ENCODE measurements around the gene GOLPH3L.
"Not testable (repeated sequence)": the region's sequence is repeated elsewhere in the genome, so short reads cannot be mapped to it uniquely, and the experiment has no call there.

The GOLPH3L gene

GRCh38 chr1:150604226-150604588, 92.7 kb downstream of the GOLPH3L start:
- H3K27ac ChIP-seq (ENCODE audit: insufficient read depth, low read length, poor library complexity, severe bottlenecking): no peak overlapping the region
- DNase-seq: no peak
- H3K27me3 ChIP-seq (replicated peaks; ENCODE audit: control insufficient read depth, insufficient read depth, low read length, poor library complexity, severe bottlenecking): no peaks in the 10 kb centered on the region
- no peak overlapping the region for H3K4me3 ChIP-seq (ENCODE audit: insufficient read depth, low read depth, low read length, poor library complexity, severe bottlenecking)
- no peaks in the 10 kb centered on the region for H3K4me1 ChIP-seq (ENCODE audit: control insufficient read depth, insufficient read depth, low read length, poor library complexity, severe bottlenecking)
- H3K36me3 ChIP-seq (ENCODE audit: control insufficient read depth, insufficient read depth, low read length): no peaks in the 10 kb centered on the region
- no peaks in the 10 kb centered on the region for H3K9me3 ChIP-seq (ENCODE audit: control insufficient read depth, low read length)

- Histone ChIP-seq H3K9me3 (ENCODE audit: control insufficient read depth, low read length) (no peaks in the 10 kb centered on the region), H3K4me1 (ENCODE audit: control insufficient read depth, insufficient read depth, low read length, poor library complexity, severe bottlenecking) (no peaks in the 10 kb centered on the region), H3K4me3 (ENCODE audit: insufficient read depth, low read depth, low read length, poor library complexity, severe bottlenecking) (no peak overlapping the region), H3K36me3 (ENCODE audit: control insufficient read depth, insufficient read depth, low read length) (no peaks in the 10 kb centered on the region), H3K27ac (ENCODE audit: insufficient read depth, low read length, poor library complexity, severe bottlenecking) (no peak overlapping the region), H3K27me3 (replicated peaks; ENCODE audit: control insufficient read depth, insufficient read depth, low read length, poor library complexity, severe bottlenecking) (no peaks in the 10 kb centered on the region)
- no peak for DNase-seq
Measured at GRCh38 chr1:150603711-150604110, 93.2 kb downstream of the GOLPH3L start.

GRCh38 chr1:150602372-150602771, 94.6 kb downstream of the GOLPH3L start:
- H3K9me3 ChIP-seq (ENCODE audit: control insufficient read depth, low read length); H3K4me3 ChIP-seq (ENCODE audit: insufficient read depth, low read depth, low read length, poor library complexity, severe bottlenecking); H3K27me3 ChIP-seq (replicated peaks; ENCODE audit: control insufficient read depth, insufficient read depth, low read length, poor library complexity, severe bottlenecking); H3K4me1 ChIP-seq (ENCODE audit: control insufficient read depth, insufficient read depth, low read length, poor library complexity, severe bottlenecking); DNase-seq; H3K27ac ChIP-seq (ENCODE audit: insufficient read depth, low read length, poor library complexity, severe bottlenecking); H3K36me3 ChIP-seq (ENCODE audit: control insufficient read depth, insufficient read depth, low read length): not testable (repeated sequence)

- H3K9me3 ChIP-seq (ENCODE audit: control insufficient read depth, low read length): no peaks in the 10 kb centered on the region
- H3K4me3 ChIP-seq (ENCODE audit: insufficient read depth, low read depth, low read length, poor library complexity, severe bottlenecking): no peak overlapping the region
- no peaks in the 10 kb centered on the region for H3K36me3 ChIP-seq (ENCODE audit: control insufficient read depth, insufficient read depth, low read length)
- no peak overlapping the region for H3K27ac ChIP-seq (ENCODE audit: insufficient read depth, low read length, poor library complexity, severe bottlenecking)
- DNase-seq: no peak
- H3K4me1 ChIP-seq (ENCODE audit: control insufficient read depth, insufficient read depth, low read length, poor library complexity, severe bottlenecking): no peaks in the 10 kb centered on the region
- H3K27me3 ChIP-seq (replicated peaks; ENCODE audit: control insufficient read depth, insufficient read depth, low read length, poor library complexity, severe bottlenecking): no peaks in the 10 kb centered on the region
Measured at GRCh38 chr1:150601540-150601939, 95.4 kb downstream of the GOLPH3L start.

- H3K4me1 ChIP-seq (ENCODE audit: control insufficient read depth, insufficient read depth, low read length, poor library complexity, severe bottlenecking); H3K27ac ChIP-seq (ENCODE audit: insufficient read depth, low read length, poor library complexity, severe bottlenecking); H3K4me3 ChIP-seq (ENCODE audit: insufficient read depth, low read depth, low read length, poor library complexity, severe bottlenecking); H3K9me3 ChIP-seq (ENCODE audit: control insufficient read depth, low read length); H3K36me3 ChIP-seq (ENCODE audit: control insufficient read depth, insufficient read depth, low read length); H3K27me3 ChIP-seq (replicated peaks; ENCODE audit: control insufficient read depth, insufficient read depth, low read length, poor library complexity, severe bottlenecking); DNase-seq: not testable (repeated sequence)
Measured at GRCh38 chr1:150598346-150598745, 98.6 kb downstream of the GOLPH3L start.

- Histone ChIP-seq H3K4me1 (ENCODE audit: control insufficient read depth, insufficient read depth, low read length, poor library complexity, severe bottlenecking) (no peaks in the 10 kb centered on the region), H3K9me3 (ENCODE audit: control insufficient read depth, low read length) (no peaks in the 10 kb centered on the region), H3K27ac (ENCODE audit: insufficient read depth, low read length, poor library complexity, severe bottlenecking) (no peak overlapping the region), H3K4me3 (ENCODE audit: insufficient read depth, low read depth, low read length, poor library complexity, severe bottlenecking) (no peak overlapping the region), H3K36me3 (ENCODE audit: control insufficient read depth, insufficient read depth, low read length) (no peaks in the 10 kb centered on the region), H3K27me3 (replicated peaks; ENCODE audit: control insufficient read depth, insufficient read depth, low read length, poor library complexity, severe bottlenecking) (no peaks in the 10 kb centered on the region)
- DNase-seq: no peak
Measured at GRCh38 chr1:150596976-150597375, 100.0 kb downstream of the GOLPH3L start.
